HL-60 (cell line): ENCODE data around the gene HS3ST5.

Experiments
- POLR2AphosphoS5 ChIP-seq: IDR thresholded peaks from 2 replicates; pipeline ENCODE4 v1.6.1; 2012; ENCODE audit warnings: low read depth
- TF ChIP-seq, protein P1 (sequence below): IDR thresholded peaks from one replicate; pipeline ENCODE4 v1.5.1; 2011; ENCODE audit warnings: low read length, control low read depth, inconsistent platforms; ENCODE audit not compliant: insufficient read depth

DNA sequence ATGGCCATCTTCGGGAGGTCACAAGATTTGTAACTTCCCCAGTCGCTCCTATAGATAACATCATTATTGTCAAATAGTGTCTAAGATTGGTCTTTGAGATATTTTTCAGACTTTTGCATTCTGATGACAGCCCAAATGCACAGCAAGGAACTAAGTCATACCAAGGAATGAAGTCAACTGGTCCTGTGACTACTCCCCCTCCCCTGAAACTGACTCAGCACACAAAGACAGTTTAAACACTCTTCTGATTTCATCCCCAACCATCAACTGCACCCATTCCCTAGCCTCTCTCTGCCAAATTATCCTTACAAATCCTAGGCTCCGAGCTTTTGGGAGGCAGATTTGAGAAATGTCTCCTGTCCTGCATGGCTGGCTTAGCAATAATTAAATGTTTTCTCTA is 139.4 kb downstream of the HS3ST5 start:
- TF ChIP-seq, protein P1, sequence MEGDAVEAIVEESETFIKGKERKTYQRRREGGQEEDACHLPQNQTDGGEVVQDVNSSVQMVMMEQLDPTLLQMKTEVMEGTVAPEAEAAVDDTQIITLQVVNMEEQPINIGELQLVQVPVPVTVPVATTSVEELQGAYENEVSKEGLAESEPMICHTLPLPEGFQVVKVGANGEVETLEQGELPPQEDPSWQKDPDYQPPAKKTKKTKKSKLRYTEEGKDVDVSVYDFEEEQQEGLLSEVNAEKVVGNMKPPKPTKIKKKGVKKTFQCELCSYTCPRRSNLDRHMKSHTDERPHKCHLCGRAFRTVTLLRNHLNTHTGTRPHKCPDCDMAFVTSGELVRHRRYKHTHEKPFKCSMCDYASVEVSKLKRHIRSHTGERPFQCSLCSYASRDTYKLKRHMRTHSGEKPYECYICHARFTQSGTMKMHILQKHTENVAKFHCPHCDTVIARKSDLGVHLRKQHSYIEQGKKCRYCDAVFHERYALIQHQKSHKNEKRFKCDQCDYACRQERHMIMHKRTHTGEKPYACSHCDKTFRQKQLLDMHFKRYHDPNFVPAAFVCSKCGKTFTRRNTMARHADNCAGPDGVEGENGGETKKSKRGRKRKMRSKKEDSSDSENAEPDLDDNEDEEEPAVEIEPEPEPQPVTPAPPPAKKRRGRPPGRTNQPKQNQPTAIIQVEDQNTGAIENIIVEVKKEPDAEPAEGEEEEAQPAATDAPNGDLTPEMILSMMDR: no peak
- TF ChIP-seq POLR2AphosphoS5: no peak
